Pulmonary artery endothelial cell (primary cell): Measurements from ENCODE around the gene MYO1E. TPM values are rescaled to one million over a fixed set of nuclear protein-coding genes. Genes with fewer than 3 reads are reported as not detected.
"Not testable (repeated sequence)": the region's sequence is repeated elsewhere in the genome, so short reads cannot be mapped to it uniquely, and the experiment has no call there.

ENCODE experiments used
- DNase-seq: peaks from one replicate; pipeline ENCODE4 v3.0.0-alpha.2; 2011; ENCODE audit warnings: low read depth, low spot score
- total RNA-seq: library from RNA; depleted of rRNA; stranded (reverse); fragments of >200 nt; gene quantifications from 2 replicates; pipeline ENCODE4 v1.2.3, GENCODE V29; 2014

Gene MYO1E
- total RNA-seq, 1 donor from 2014 or later, result 117 TPM

- DNase-seq, result no peak
Measured at GRCh38 chr15:59143281-59143680, 229.4 kb downstream of the MYO1E start.

DNA sequence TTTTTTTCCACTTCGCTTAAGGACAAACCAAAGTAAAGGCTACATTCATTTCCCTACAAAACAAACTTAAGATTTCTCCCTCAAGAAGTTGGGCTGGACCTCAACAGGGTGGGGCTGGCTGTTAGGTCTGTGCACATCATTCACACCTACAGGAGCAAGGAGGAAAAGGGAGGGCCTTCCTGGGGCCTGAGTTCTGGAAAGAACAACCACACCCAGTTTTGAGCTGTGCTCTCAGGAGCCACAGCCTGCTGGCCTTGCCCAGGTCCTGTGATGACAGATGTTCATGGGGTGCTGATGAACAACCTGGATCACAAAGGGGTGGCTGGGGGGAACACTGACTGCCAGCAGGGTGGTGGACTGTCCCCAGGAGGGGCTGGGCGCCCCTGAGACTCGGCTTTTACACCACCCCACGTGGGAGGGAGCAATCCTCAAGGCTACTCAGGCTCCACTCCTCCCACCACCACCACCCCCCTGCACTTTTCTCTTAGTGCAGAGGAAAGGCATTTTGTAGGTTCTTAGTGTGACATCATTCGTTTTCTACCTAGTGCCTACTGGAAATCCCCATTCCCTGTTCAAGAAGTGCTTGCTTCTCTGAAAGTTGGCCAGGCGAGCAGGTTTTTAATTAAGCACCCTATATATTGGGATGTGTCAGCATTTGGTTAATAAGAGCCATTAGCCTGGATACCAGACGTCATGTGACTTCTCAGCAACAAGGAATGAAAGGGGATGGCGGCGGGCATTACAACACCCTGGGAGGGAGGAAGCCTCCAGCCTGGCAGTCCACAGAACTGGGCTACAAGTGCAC is 232.0 kb downstream of the MYO1E start:
- no peak for DNase-seq

- DNase-seq, result peak; percentile 15
Measured at GRCh38 chr15:59138243-59138642, 234.4 kb downstream of the MYO1E start.

DNA sequence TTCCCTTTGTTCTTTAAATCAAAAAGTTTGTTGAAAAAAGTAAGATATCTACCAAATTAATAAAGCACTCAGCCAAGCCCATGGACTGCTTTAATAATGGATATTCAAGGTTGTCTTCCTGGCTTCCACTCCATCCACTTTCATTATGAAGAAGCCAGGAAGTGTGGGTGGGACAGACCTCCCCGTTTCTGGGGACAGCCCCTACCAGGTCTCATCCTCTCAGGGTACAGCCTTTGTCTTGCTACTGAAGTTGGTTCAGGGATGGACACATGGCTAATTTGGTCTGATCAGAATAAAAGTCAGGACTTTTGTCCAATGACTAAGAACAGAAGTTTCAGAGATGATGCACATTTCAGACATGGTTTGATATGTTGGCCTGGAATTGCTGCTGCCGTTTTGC is 235.1 kb downstream of the MYO1E start:
- no peak for DNase-seq

DNA sequence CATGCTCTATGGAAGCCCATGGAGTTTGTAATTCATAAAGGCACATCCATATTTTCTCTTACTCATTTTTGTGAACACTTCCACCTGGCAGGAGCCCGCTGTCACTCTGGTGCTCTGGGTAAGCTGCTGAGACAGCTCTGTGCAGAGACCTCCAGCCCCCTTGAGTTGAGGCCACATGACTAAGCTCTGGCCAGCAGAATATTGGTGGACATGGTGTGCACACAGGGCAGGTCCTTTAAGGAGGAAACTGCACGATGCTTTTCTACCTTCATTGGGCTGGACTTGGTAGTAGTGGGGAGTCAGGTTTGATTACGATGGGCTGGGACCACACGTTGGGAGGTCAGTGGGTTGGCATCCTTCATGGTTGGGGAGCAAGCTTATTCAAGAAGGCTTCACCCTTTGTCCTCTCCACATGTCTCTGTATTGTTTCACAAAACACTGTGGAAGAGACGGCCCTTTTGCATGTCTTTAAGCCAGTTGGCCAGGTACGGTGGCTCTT is 238.7 kb downstream of the MYO1E start:
- DNase-seq, result no peak

GRCh38 chr15:59131969-59132562 is 240.6 kb downstream of the MYO1E start:
- no peak for DNase-seq

DNA sequence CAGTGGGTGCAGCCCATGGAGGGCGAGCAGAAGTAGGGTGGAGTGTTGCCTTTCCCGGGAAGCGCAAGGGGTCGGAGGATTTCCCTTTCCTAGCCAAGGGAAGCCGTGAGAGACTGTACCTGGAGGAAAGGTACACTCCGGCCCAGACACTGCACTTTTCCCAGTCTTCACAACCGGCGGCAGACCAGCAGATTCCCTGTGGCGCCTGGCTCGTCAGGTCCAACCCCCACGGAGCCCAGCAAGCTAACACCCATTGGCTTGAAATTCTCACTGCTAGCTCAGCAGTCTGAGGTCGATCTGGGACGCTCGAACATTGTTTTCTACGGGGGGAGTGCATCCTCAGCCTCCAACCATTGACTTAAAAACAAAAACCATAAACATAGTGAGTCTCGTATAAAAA is 241.2 kb downstream of the MYO1E start:
- no peak for DNase-seq

DNA sequence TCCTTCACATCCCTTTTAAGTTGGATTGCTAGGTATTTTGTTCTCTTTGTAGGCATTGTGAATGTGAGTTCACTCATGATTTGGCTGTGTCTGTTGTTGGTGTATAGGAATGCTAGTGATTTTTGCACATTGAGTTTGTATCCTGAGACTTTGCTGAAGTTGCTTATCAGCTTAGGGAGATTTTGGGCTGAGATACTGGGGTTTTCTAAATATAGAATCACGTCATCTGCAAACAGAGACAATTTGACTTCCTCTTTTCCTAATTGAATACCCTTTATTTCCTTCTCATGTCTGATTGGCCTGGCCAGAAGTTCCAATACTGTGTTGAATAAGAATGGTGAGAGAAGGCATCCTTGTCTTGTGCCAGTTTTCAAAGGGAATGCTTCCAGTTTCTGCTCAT is 245.4 kb downstream of the MYO1E start:
- DNase-seq, result not testable (repeated sequence)

DNA sequence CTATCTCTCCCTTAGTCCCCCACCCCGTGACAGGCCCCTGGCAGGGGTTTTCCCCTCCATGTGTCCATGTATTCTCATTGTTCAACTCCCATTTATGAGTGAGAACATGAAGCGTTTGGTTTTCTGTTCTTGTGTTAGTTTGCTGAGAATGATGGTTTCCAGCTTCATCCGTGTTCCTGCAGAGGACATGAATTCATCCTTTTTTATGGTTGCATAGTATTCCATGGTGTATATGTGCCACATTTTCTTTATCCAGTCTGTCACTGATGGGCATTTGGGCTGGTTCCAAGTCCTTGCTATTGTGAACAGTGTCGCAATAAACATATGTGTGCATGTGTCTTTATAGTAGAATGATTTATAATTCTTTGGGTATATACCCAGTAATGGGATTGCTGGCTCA is 247.0 kb downstream of the MYO1E start:
- DNase-seq, result not testable (repeated sequence)

DNA sequence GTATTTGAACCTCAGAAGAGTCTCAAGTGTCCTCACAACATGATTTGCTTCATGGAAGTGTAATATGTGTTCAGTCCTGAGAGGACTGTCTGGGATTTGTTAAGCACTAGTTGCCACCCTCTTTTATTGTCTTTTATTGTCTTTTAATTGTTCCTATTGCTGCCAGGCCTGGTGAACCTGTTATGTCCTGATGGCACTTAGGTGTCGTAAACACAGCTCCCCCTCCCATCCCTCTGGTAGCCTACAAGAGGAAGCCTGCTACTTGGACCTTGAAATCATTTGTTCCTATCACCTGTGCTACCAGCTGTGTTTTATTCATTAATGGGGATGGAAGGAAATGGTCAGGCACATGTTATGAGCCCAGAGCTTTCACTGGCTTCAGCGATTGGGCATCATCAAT is 248.4 kb downstream of the MYO1E start:
- no peak for DNase-seq

- DNase-seq, result no peak
Measured at GRCh38 chr15:59120937-59121336, 251.7 kb downstream of the MYO1E start.

DNA sequence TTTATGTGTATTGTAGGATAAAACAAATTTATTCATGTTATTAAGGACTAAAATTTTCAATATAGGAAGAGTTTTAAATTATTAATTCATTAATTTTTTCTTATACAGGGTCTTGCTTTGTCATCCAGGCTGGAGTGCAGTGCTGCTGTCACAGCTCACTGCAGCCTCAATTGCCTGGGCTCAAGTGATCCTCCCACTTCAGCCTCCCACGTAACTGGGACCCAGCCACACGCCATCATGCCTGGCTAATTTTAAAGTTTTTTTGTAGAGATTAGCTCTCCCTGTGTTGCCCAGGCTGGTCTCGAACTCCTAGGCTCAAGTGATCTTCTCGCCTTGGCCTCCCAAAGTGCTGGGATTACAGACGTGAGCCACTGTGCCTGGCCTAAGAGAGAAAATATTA is 253.0 kb downstream of the MYO1E start:
- no peak for DNase-seq

GRCh38 chr15:59116771-59117170 is 255.9 kb downstream of the MYO1E start:
- no peak for DNase-seq

DNA sequence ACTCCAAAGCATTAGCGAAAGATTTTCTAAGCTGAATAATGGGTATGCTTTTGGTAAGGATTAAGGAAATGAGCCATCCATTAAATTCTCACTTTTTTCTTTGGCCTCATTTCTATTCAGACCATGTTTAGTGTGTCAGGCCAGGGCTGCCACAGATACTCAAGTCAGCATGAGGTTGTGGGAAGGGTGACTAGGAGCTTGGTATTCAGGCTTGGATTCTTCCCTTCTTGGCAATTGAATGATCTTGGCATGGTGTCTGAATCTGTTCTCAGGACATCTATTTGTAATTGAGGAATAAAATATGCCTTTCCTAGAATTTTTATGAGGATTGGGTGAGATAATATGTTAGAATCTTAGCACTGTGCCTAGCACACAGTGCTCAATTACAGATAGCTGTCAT is 256.5 kb downstream of the MYO1E start:
- no peak for DNase-seq

DNA sequence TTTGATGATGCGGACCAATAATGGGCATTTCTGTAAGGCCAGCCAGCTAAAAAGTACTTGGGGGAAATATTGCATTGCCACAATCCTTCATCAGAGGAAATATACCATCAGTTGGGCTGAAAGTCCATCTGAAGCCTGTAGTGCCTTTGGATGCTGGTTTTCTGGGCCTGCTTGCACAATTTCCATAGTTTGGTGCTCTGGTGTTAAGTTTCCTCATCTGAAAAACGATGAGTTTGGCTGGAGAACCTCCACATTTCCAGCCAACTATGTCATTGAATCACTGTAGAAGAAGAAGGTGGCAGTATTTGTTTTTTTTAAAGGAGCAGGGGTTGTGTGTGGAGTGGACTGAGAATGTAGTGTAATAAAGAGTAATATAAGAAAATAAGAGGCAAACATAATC is 257.6 kb downstream of the MYO1E start:
- no peak for DNase-seq

DNA sequence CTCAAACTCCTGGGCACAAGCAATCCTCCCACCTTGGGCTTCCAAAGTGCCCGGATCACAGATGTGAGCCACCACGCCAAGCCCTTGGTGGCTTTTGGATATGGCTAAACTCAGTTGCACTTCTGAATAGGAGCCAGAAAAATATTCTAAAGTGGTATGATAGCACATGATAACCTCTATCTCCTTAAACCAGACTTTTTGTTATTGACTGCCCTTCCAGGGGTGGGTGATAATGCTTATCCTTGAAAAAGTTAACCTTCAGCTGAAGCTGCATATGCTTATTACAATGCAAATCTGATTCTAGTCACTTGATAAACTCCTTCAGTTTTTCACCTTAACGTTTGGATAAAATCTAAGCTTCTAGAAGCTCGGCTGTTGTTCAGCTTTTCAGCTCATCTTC is 261.4 kb downstream of the MYO1E start:
- no peak for DNase-seq

DNA sequence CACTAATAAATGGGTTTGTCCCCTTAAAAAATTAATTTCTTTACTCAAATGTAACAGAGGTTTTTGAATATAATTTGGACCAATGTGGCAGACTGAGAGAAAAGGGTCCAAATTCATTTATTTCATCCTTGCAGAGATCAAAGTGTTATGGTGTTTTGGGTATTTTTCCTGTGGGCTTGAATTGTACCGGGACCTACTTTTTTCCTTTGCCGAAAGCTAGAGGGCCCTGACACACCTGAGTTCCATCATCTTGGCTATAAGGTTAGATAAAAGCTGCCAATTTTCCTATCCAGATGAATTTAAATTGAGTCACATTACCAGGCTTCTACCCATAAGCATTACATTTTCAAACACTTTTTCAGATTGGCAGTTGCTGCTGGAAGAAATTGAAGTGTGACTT is 266.8 kb downstream of the MYO1E start:
- no peak for DNase-seq

- DNase-seq, result peak; percentile 75
Measured at GRCh38 chr15:59104912-59105732, 267.5 kb downstream of the MYO1E start, which contains the start of gene CCNB2. Gene CCNB2, plus strand, starts transcription at chr15:59105146. Its CDS starts 123 bp downstream, at chr15:59105269.

GRCh38 chr15:59104602-59104911 is 268.1 kb downstream of the MYO1E start:
- DNase-seq, result no peak

GRCh38 chr15:59099162-59099685 is 273.4 kb downstream of the MYO1E start:
- DNase-seq, result no peak

DNA sequence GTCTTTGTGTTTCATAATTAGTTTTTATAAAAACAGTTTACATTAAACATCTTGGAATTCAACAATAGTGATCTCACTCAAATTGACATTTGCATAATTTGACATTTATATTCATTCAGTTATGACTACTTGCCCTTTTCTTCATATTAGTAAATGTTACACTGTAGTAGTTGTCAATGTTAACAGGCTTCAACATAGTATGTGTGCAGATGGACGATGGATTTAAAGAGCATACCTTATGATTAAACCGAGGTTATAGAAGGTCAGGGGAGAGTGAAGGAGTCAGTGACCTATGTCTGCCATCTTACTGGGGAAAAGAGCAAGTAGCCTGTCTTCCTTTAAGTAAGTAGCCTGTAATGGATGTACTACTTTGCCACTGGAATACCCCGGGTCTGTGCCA is 276.2 kb downstream of the MYO1E start:
- no peak for DNase-seq

DNA sequence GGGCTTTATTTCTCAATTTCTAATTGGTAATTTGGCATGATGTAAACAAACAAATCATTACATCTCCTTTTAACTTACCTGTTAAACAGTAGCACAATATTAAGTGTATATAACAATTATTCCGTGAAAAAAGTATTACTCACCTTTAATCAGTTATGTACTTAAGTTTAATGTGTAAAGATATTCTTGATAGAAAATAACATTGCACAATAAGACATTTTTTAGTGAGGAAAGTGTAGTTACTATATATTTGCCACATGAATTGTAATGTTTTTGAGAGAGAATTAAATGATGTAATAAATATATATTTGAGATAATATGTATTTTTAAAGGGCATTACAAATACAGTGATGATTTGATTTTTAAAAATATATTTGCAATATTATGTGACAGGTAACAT is 278.6 kb downstream of the MYO1E start:
- no peak for DNase-seq
